CD4-positive, alpha-beta T cell treated with Interleukin-17A for 4 hours (primary cell): ENCODE results near the gene SH3BP4.

Experiments used
- DNase-seq: peaks from one replicate; pipeline ENCODE4 v3.0.0-alpha.2; 2020; ENCODE audit warnings: mixed read lengths

The SH3BP4 gene

GRCh38 chr2:235059161-235059560 is 107.3 kb downstream of the SH3BP4 start:
- DNase-seq = no peak

- DNase-seq = no peak
Measured at GRCh38 chr2:235061656-235062055, 109.8 kb downstream of the SH3BP4 start.

- no peak for DNase-seq
Measured at GRCh38 chr2:235063471-235063961, 111.7 kb downstream of the SH3BP4 start.

GRCh38 chr2:235064976-235065375 is 113.2 kb downstream of the SH3BP4 start:
- DNase-seq = no peak

- no peak for DNase-seq
Measured at GRCh38 chr2:235066490-235066889, 114.7 kb downstream of the SH3BP4 start.

GRCh38 chr2:235066895-235067294 is 115.1 kb downstream of the SH3BP4 start:
- no peak for DNase-seq

GRCh38 chr2:235068701-235069100 is 116.9 kb downstream of the SH3BP4 start:
- DNase-seq = no peak

GRCh38 chr2:235070063-235070706 is 118.4 kb downstream of the SH3BP4 start:
- no peak for DNase-seq

GRCh38 chr2:235073868-235074413 is 122.1 kb downstream of the SH3BP4 start:
- no peak for DNase-seq

GRCh38 chr2:235077046-235077445 is 125.2 kb downstream of the SH3BP4 start:
- no peak for DNase-seq

GRCh38 chr2:235078182-235078581 is 126.4 kb downstream of the SH3BP4 start:
- no peak for DNase-seq

- no peak for DNase-seq
Measured at GRCh38 chr2:235078914-235079472, 127.2 kb downstream of the SH3BP4 start.

- no peak for DNase-seq
Measured at GRCh38 chr2:235080101-235080500, 128.3 kb downstream of the SH3BP4 start.

GRCh38 chr2:235082578-235083338 is 130.9 kb downstream of the SH3BP4 start:
- no peak for DNase-seq

GRCh38 chr2:235083822-235084221 is 132.0 kb downstream of the SH3BP4 start:
- no peak for DNase-seq

- DNase-seq = no peak
Measured at GRCh38 chr2:235084424-235084823, 132.6 kb downstream of the SH3BP4 start.

GRCh38 chr2:235085476-235085875 is 133.7 kb downstream of the SH3BP4 start:
- no peak for DNase-seq

GRCh38 chr2:235086481-235087184 is 134.8 kb downstream of the SH3BP4 start:
- DNase-seq = no peak

- DNase-seq = no peak
Measured at GRCh38 chr2:235087832-235088495, 136.1 kb downstream of the SH3BP4 start.

GRCh38 chr2:235088496-235088921 is 136.7 kb downstream of the SH3BP4 start:
- no peak for DNase-seq

- no peak for DNase-seq
Measured at GRCh38 chr2:235091421-235091820, 139.6 kb downstream of the SH3BP4 start.

GRCh38 chr2:235091983-235092382 is 140.2 kb downstream of the SH3BP4 start:
- no peak for DNase-seq
